ELR (cell line): ENCODE results near the gene DYNC2LI1.

ENCODE experiments used
- DNase-seq: peaks from one replicate; pipeline ENCODE4 v3.0.0-alpha.2; 2015; ENCODE audit warnings: low read depth

The DYNC2LI1 gene

DNA sequence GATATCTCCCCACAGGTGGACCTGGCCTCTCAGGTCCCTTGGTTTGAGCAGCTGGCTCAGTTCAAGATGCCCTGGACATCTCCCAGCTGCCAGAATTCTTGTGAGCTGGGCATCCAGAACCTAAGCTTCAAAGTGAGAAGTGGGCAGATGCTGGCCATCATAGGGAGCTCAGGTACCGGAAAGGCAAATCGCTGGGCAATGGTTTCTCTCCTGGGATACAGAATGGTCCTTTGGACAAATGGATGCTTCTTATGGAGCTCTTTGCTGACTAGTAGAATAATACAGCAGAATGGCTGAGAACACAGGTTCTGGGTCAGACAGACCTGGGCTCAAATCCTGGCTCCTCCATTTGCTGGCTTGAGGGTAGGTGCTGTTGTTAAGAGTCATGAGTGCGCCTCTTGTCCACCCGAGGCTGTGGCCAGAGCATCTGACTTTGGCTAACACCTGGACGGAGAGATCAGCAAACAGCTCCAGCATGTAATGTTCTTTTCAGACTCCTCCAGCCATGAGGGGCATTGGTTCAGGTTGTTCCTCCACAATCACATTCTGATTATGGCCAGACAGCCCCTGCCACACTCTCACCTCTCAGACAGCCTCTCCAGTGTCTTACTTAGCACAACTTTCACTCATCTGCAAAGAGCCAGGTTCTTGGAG, 72.4 kb downstream of the DYNC2LI1 start:
- DNase-seq, result no peak

DNA sequence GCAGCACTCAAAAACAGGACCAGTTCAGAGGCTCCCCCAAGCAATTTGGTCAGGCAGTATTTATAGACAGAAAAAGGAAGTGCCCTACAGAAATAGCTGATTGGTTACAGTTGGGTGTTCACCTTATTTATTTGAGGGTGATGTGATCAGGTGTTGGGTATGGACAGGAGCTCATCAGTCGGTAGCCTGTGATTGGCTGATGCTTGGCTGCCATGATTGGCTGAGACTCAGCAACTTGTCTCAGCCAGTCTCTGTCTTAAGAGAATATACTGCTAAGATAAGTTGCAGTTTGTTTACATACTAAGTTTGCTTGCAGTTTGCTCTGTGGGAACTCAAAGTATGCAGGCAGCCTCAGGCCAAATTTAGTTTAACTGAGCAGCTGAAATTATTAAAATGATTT, 74.4 kb downstream of the DYNC2LI1 start:
- DNase-seq, result peak; percentile 11

DNA sequence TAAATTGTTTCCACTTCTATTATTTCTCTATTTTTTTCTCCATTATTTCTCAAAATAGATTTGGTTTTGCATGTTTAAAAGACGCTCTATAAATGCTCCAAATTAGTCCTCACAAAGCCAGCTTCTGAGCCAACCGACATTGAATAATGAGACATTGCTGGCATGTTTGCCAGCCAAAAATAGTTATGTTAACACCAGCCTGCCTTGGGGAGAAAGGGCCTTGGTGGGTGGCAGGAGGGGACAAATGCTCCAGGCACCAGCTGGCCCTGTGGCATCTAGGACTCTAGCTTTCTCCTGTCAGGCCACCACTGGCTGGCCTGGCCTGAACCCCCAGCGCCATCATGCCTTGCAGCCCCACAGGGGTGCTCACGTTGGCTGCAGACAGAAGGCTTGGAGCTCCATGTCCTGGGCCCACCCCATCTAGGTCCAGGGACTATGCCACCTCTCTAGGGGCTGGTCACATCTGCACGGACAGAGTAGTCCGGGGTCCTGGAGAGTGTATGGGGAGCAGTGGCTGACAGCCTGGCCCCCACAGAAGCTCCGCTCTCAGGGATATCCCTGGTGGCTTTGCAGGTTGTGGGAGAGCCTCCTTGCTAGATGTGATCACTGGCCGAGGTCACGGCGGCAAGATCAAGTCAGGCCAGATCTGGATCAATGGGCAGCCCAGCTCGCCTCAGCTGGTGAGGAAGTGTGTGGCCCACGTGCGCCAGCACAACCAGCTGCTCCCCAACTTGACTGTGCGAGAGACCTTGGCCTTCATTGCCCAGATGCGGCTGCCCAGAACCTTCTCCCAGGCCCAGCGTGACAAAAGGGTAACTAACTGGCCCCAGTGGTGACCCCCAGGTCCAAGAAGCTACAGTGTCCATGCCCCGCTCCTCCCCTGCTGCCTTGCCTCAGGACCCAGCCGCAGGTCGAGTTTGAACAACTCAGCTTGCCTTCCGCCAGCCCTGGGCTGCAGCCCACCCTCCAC, 77.5 kb downstream of the DYNC2LI1 start:
- DNase-seq, result no peak

DNA sequence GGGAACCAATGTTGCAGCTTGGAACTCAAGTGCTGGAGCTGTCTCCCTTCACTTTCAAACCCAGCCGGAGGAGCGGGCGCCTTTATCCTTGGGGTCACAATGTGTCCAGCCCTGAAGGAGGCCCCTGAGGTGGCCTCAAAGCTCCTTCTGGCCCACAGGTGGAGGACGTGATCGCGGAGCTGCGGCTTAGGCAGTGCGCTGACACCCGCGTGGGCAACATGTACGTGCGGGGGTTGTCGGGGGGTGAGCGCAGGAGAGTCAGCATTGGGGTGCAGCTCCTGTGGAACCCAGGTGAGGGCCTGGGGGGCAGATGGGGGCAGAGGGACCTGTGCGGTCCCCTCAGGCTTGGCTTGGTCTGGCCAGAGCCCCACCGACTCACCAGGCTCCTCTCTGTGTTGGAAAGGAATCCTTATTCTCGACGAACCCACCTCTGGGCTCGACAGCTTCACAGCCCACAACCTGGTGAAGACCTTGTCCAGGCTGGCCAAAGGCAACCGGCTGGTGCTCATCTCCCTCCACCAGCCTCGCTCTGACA, 78.4 kb downstream of the DYNC2LI1 start:
- DNase-seq, result no peak

DNA sequence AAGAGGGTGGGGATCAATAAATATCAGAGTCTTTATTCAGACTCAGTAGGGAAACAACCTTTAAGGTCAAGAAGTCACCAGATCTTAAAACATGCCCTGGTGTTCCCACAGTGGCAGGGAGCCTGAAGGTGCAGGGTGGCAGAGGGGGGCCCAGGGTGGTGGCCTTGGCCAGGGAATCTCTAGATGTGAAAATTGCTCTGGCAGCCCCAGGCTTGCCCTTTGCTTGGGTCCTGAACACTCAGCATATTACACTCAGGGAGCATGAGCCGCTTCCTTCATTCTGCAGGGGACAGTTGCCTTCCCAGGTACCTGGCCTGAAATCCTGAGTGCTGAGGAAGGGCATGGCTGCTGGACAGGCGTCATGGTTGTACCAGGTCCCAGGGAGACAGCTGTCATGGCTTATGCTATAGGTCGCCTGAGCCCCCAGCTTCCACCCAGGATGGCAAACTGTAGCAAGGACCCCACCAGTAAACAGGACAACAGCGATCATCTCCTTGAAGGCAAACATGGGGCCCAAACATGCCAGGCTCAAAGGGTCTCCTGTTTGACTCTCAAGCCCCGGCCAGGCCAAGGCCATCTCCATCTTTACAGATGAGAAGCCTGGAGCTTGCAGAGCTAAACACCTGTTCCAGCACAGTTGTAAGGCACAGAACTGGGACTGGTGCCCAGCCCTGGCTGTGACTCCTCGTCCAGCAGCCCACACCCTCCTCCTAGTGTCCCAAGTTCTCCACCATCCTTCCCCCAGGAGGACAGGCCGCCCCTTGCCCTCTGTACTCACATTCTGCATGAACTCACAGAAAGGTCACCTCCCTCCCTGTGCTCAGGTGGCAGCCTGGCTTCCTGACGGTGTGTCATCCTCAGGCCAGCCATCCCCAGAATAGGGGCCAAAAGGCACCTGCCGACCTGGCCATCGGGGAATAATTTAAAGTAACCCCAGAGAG, 79.6 kb downstream of the DYNC2LI1 start:
- no peak for DNase-seq

DNA sequence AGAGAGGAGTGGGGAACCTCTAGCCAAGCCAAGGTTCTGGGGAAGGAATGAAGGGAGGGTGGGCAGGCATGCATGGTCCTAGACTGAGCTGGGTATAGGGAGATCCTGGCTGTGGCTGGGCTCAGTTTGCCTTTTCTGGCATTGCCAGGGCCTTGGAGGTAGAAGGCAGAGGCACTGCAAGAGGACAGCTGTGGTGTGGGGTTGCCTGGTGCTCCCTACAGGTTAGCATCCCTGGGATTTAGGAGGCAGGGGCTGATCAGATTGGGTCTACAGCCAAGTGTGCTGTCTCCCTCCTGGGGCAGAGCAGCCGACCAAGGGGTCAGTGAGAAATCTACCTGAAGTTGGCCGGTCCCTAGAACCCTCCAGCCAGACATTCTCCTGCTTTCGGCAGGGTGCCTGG, 80.8 kb downstream of the DYNC2LI1 start:
- no peak for DNase-seq

DNA sequence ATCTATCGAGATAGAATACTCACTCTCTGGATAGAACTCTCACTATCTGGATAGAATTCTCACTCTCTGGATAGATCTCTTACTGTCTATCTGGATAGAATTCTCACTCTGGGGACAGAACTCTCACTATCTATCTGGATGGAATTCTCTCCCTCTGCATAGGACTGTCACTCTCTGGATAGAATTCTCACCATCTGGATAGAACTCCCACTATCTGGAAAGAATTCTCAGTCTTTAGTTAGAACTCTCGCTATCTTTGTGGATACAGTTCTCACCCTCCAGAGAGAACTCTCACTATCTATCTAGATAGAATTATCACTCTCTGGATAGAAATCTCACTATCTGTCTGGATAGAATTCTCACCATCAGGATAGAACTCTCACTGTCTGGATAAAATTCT, 81.5 kb downstream of the DYNC2LI1 start:
- DNase-seq, result no peak
